ENCODE measurements around the gene SLC35A2.

Gene SLC35A2

GRCh38 chrX:48927736-48928382, 16.4 kb upstream of the SLC35A2 start:
- DNase-seq (ENCODE audit: extremely low read depth in 1 of 2, low read depth in 1 of 2) = no peak

DNA sequence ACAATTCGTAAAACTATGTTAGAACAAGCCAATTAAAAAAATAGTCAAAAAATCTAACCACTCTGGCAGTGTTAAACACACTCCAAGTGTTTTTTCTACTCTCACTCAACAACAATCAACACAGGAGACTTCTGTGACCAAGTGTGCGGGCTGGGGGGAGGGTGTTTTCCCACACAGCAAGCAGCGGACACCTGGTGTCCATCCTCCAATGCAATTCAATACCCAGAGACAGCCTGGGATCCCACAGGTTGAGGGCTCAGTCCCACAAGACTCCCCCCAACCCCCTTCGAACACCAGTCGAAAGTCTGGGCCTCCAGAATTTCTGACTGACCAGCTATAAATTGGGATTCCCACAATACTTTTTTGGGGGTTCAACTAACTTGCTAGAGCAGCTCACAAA, 15.7 kb upstream of the SLC35A2 start:
- DNase-seq (ENCODE audit: extremely low read depth in 1 of 2, low read depth in 1 of 2) = no peak

DNA sequence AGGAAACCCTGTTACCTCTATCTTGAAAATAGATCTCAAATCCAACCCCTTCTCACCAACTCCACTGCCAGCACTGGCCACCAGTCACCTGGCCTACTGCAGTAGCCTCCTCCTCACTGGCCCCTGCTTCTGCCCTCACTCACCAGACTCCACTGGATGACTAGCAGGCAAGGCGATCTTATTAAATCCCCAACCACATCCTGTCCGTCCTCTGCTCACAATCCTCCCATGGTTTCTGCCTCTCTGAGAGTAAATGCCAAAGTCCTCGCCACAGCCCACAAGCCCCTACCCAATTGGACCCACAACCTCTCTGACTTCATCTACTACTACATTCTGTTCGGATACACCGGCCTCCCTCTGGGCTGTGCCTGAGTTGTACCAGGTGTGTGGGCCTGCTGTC, 12.8 kb upstream of the SLC35A2 start:
- DNase-seq (ENCODE audit: extremely low read depth in 1 of 2, low read depth in 1 of 2) = no peak

GRCh38 chrX:48923771-48924170, 12.3 kb upstream of the SLC35A2 start:
- no peak for DNase-seq (ENCODE audit: extremely low read depth in 1 of 2, low read depth in 1 of 2)

DNA sequence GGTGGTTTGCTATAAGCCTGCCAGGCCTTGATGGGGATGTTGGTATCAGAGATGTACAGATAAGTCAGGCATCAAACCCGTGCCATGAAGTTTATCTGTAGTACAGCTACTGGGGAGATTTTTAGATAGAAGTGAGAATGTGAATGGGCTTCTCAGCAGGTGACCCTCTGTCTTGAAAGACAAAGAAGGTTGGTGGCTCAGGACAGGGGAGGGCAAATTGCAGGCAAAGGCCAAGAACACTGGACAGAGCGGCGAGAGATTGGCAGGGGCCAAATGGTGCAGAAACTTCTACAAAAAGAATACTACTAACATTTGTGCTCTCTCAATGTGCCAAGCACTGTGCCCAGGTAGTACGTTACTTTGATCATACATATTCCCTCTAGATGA, 9.3 kb upstream of the SLC35A2 start:
- no peak for DNase-seq (ENCODE audit: extremely low read depth in 1 of 2, low read depth in 1 of 2)

- no peak for DNase-seq (ENCODE audit: extremely low read depth in 1 of 2, low read depth in 1 of 2)
Observed at GRCh38 chrX:48919947-48920717, 8.7 kb upstream of the SLC35A2 start.

DNA sequence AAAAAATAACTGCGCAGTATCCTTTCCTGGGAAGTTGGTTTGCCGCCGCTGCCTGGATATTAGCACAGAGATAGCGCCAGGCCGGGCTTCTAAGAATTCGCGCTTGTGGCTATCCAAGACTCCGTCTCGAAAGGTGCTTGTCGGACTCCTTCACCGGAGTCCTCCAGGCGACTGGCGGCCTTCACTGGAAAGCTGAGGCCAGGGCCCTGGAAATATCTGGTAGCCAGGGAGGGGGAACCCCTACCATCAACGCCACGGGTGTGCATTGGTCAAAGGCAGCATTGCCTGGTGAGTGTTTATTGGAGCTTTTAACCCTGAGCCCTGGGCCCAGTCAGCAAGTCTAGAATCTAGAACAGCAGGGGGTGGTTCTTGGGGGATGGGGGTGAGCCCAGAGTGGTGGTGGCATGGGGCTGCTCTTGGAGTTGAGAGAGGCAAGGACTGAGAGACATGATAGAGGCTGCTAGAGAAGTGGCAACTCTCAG, 8.0 kb upstream of the SLC35A2 start:
- DNase-seq (ENCODE audit: extremely low read depth in 1 of 2, low read depth in 1 of 2) = no peak

GRCh38 chrX:48918643-48919340, 7.3 kb upstream of the SLC35A2 start, which contains the start of gene PIM2:
PIM2 (minus strand) TSS chrX:48919024; CDS start chrX:48918834, 190 bp downstream.
- peak; percentile 80 to 82 for DNase-seq (ENCODE audit: extremely low read depth in 1 of 2, low read depth in 1 of 2)

DNA sequence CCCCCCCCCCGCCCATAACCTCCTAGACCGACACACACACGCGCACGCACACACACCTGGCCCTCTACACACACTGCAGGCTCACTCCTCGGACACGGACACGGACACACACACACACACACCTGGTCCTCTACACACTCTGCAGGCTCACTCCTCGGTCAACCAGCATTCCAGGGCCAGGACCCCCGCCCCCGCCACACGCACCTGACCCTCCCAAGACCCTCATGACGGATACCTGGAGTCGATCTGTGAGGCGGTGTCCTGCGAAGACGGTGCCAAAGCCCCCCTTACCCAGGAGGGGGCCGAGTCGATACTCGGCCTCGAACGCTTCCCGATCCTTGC, 6.8 kb upstream of the SLC35A2 start:
- DNase-seq (ENCODE audit: extremely low read depth in 1 of 2, low read depth in 1 of 2) = no peak

- peak; percentile 67 to 73 for DNase-seq (ENCODE audit: extremely low read depth in 1 of 2, low read depth in 1 of 2)
Observed at GRCh38 chrX:48917139-48918001, 5.9 kb upstream of the SLC35A2 start.

DNA sequence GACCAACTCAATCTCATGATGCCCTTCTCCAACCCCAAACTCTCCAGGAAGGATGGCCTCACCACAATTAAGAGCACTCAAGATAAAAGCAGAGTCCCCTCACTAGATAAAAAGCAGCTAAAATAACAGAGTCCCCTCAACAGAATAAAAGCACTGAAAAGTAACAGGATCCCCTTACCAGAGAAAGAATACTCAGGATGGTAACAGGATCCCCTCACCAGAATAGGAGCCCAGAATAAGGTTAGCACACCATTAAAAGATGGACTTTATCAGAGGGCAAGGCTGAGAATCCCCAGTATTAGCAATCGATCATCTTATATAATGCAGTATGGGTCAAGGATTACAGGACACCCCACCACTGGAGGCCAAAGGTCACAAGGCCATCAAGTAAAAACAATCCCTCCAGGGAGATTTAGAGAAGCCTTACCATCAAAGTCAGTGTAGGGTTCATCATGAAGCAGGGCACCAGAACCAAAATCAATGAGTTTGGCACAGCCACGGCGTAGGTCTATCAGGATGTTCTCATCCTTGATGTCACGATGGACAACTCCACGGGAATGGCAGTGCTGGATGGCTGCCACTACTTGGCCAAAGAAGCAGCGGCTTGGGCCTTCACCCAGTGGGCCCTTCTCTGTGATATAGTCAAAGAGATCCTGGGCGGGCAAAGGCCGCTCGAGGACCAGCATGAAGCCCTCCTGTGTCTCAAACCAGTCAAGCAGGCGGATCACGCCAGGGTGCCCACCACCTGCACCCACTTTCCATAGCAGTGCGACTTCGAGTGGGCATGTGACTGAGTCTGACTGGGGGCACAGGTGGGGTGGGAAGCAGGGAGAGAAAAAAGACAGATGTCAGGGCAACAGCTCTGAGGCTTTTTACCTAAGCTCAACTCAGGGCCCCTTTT, 3.4 kb upstream of the SLC35A2 start:
- DNase-seq (ENCODE audit: extremely low read depth in 1 of 2, low read depth in 1 of 2) = no peak

GRCh38 chrX:48913605-48914366, 2.3 kb upstream of the SLC35A2 start:
- DNase-seq (ENCODE audit: extremely low read depth in 1 of 2, low read depth in 1 of 2) = no peak

DNA sequence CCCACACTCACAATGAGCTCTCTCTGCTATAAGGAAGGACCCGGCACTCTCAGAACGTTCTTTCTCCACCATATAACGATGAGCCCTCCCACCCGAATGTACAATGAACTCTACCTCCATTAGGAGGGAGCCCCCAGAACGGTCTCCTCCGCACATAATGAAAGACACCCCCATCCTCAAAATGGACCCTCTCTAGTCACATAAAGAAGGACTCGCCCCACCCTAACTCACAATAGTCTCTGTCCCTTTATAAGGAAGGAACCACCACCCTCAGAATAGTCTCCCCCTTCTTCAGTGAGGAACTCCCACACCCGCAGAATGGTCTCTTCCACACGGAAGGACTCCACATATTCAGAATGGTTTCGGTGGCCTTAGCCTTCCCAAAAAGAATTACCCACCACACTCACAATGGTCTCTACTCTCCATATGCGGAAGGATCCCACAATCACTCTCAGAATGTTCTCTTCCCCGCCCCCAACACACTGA, 477 bp downstream of the SLC35A2 start:
- no peak for DNase-seq (ENCODE audit: extremely low read depth in 1 of 2, low read depth in 1 of 2)

DNA sequence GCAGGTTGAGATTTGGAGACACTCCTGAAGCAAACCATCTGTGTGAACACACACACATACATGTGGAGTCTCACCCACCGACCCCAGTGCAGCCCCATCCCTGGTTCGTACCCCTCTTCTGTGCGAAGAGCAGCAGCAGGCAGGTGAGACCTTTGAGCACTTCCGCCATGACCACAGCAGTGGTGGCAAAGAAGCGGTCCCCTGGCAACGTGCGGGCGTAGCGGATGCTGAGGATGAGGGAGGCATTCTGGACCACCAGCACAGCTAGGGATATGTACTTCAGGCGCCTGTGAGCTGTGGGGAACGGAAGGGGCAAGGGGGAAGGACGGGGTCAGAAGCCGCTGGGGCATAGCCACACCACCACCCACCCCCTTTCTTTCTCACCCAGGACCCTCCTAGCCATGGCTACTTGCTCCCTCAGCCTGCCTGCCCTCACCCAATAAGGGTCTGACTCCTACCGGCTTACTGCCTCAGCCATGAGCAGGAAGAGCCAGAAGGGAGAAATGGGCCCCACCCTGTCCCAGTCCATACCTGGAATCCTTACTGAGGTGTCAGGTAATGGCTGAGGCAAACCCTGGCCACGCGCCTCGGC, 1.6 kb downstream of the SLC35A2 start:
- DNase-seq (ENCODE audit: extremely low read depth in 1 of 2, low read depth in 1 of 2) = no peak

GRCh38 chrX:48908600-48908999, 2.8 kb downstream of the SLC35A2 start:
- no peak for DNase-seq (ENCODE audit: extremely low read depth in 1 of 2, low read depth in 1 of 2)

- DNase-seq (ENCODE audit: extremely low read depth in 1 of 2, low read depth in 1 of 2) = no peak
Observed at GRCh38 chrX:48905090-48905790, 6.2 kb downstream of the SLC35A2 start.

GRCh38 chrX:48904626-48905025, 6.8 kb downstream of the SLC35A2 start:
- DNase-seq (ENCODE audit: extremely low read depth in 1 of 2, low read depth in 1 of 2) = no peak

GRCh38 chrX:48904180-48904579, 7.3 kb downstream of the SLC35A2 start:
- no peak for DNase-seq (ENCODE audit: extremely low read depth in 1 of 2, low read depth in 1 of 2)
